HG02870 (cell line): ENCODE data around the gene AAR2.

Experiments used
- ATAC-seq: cut with Tn5 transposase; IDR thresholded peaks from one replicate; pipeline ENCODE4 v1.9.1; 2021; ENCODE audit warnings: mild to moderate bottlenecking, moderate library complexity; ENCODE audit not compliant: unreplicated experiment

AAR2 gene

GRCh38 chr20:36217226-36217625 is 19.1 kb upstream of the AAR2 start:
- no peak for ATAC-seq

- no peak for ATAC-seq
Observed at GRCh38 chr20:36218380-36219064, 17.8 kb upstream of the AAR2 start.

GRCh38 chr20:36219671-36220220 is 16.5 kb upstream of the AAR2 start:
- ATAC-seq, result no peak

GRCh38 chr20:36225666-36226065 is 10.6 kb upstream of the AAR2 start:
- no peak for ATAC-seq

- no peak for ATAC-seq
Observed at GRCh38 chr20:36228770-36229169, 7.5 kb upstream of the AAR2 start.

GRCh38 chr20:36230019-36230418 is 6.3 kb upstream of the AAR2 start:
- no peak for ATAC-seq

- ATAC-seq, result no peak
Observed at GRCh38 chr20:36231331-36231730, 4.9 kb upstream of the AAR2 start.

GRCh38 chr20:36234771-36235320 is 1.4 kb upstream of the AAR2 start:
- ATAC-seq, result no peak

- ATAC-seq, result no peak
Observed at GRCh38 chr20:36236786-36237121, 476 bp downstream of the AAR2 start.

- ATAC-seq, result no peak
Observed at GRCh38 chr20:36237477-36237876, 1.2 kb downstream of the AAR2 start.

GRCh38 chr20:36238153-36238552 is 1.9 kb downstream of the AAR2 start:
- no peak for ATAC-seq

GRCh38 chr20:36238760-36239159 is 2.5 kb downstream of the AAR2 start:
- no peak for ATAC-seq

- ATAC-seq, result no peak
Observed at GRCh38 chr20:36240076-36240475, 3.8 kb downstream of the AAR2 start.

- no peak for ATAC-seq
Observed at GRCh38 chr20:36241678-36242077, 5.4 kb downstream of the AAR2 start.

GRCh38 chr20:36243726-36244125 is 7.4 kb downstream of the AAR2 start:
- ATAC-seq, result no peak

- no peak for ATAC-seq
Observed at GRCh38 chr20:36246401-36246800, 10.1 kb downstream of the AAR2 start.

GRCh38 chr20:36248836-36249235 is 12.6 kb downstream of the AAR2 start:
- ATAC-seq, result no peak

GRCh38 chr20:36249450-36249849 is 13.2 kb downstream of the AAR2 start:
- no peak for ATAC-seq

GRCh38 chr20:36251426-36251825 is 15.1 kb downstream of the AAR2 start:
- no peak for ATAC-seq

GRCh38 chr20:36252511-36252910 is 16.2 kb downstream of the AAR2 start:
- no peak for ATAC-seq

- no peak for ATAC-seq
Observed at GRCh38 chr20:36253036-36253435, 16.8 kb downstream of the AAR2 start.

GRCh38 chr20:36254076-36254475 is 17.8 kb downstream of the AAR2 start:
- ATAC-seq, result no peak

- ATAC-seq, result no peak
Observed at GRCh38 chr20:36255445-36255844, 19.2 kb downstream of the AAR2 start.
